GM12872 (cell line): ENCODE results near the gene NTMT1.

Experiments used
- TF ChIP-seq, protein P1 (sequence below): IDR thresholded peaks from 3 replicates; pipeline ENCODE4 v1.5.1; 2011; ENCODE audit warnings: low read depth, mild to moderate bottlenecking, low read length, moderate library complexity; ENCODE audit not compliant: insufficient read depth

The NTMT1 gene

DNA sequence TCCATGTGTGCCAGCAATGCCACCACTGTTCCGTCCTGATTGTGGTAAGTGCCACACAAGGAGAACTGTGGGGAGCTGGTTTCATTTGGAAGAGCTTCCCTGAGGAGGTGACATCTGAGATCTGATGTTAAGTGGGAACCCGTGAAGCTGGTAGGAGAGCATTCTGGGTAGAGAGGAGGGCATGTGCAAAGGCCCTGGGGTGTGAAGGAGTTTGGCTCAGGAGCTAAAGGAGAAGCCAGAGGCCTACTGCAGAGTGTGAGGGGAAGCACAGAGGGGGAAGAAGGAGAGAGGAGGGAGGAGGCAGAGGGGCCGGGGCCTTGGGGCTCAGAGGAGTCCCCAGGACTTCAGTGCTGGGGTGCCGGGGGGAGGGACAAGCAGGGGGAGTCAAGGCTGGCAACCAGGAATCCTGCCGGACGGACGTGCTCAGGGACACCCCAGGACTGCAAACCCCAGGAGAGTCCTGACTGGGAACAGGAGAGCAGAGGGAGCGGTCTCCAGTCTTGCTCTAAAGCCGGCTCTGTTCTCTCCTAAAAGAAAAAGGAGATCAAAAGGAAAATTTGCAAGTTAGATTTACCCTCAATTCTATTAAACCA lies 24.8 kb upstream of the NTMT1 start:
- TF ChIP-seq, protein P1, sequence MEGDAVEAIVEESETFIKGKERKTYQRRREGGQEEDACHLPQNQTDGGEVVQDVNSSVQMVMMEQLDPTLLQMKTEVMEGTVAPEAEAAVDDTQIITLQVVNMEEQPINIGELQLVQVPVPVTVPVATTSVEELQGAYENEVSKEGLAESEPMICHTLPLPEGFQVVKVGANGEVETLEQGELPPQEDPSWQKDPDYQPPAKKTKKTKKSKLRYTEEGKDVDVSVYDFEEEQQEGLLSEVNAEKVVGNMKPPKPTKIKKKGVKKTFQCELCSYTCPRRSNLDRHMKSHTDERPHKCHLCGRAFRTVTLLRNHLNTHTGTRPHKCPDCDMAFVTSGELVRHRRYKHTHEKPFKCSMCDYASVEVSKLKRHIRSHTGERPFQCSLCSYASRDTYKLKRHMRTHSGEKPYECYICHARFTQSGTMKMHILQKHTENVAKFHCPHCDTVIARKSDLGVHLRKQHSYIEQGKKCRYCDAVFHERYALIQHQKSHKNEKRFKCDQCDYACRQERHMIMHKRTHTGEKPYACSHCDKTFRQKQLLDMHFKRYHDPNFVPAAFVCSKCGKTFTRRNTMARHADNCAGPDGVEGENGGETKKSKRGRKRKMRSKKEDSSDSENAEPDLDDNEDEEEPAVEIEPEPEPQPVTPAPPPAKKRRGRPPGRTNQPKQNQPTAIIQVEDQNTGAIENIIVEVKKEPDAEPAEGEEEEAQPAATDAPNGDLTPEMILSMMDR: no peak

DNA sequence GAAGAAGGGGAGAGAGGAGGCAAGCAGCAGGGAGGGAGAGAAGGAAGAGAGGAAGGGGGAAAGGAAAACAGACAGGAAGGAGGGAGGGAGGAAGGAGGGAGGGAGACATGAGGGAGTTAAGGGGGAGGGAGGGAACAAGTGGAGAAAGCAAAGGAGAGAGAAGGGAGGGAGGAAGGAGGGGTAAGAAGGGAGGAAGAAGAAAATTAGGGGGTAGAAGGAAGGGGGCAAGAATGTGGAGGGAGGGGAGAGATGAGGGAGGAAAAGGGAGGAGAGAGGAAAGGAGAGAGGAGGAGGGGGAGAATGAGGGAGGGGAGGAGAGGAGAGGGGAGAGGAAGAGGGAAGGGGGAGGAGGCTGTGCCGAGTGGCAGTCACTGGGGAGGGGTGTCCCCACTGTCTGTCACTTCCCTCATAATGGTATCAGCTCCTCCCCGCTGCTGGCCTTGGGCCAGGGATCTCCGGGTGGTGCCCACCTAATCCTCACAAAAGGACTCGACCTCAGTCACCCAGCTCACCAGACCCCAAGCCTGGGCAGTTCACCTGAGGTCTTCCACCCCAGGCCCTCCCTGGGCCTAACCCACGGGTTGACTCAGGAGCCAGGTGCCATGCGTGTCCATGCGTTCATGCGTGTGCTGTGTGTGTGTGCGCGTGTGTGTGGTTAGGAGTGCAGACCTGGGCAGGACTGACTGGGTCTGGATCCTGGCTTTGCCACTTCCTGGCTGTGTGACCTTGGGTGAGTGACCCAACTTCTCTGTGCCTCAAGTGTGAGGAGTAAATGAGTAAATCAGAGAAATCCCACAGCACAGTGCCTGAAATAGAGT lies 23.2 kb upstream of the NTMT1 start:
- TF ChIP-seq, protein P1: no peak

DNA sequence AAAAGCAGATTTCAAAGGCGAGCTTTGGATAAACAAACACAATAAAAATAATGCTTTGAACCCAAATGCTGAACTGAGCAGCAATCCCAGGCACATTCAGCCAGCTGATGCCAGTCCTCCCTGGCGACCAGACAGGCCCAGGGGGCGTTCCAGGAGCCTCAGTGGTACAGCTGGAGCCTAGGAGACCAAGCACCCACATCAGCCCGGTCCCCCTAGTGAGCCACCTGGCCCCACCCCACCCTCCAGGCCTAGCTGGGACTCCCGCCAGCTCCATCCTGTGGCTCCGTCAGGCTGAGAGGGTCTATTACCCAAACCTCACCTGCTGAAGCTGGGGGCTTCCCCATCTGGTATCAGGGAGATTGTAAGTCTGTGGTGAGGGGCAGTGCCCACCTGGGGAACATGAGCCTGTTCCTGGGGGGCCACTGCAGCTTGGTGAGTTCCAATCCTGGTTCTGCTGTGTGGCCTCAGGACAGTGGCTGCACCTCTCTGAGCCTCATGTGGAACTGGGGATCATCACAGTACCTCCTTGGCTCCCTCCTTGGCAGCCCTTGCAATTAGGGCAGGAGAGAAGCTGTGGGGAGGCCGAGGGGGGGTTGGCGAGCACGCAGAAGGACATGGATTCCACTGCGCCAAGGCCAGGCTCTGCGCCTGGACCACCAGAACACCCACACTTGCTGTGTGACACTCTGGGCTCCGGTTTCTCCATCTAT lies 21.8 kb upstream of the NTMT1 start:
- TF ChIP-seq, protein P1: no peak

DNA sequence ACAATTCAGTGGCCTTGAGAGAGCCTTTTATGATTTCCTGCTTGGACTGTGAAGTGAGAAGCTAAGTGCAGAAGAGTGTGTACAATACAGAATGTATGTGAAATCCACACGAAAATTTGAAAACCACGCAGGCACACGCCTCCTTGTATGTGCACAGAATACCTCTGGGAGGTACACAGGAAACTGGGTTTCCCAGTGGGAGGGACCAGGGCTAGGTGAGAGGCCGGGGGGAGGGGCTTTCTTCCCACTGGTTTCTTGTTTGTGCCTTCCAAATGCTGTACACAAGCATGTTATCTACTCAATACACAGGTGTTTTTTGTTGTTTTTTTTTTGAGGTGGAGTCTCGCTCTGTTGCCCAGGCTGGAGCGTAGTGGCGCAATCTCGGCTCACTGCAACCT lies 21.2 kb upstream of the NTMT1 start:
- TF ChIP-seq, protein P1: no peak

DNA sequence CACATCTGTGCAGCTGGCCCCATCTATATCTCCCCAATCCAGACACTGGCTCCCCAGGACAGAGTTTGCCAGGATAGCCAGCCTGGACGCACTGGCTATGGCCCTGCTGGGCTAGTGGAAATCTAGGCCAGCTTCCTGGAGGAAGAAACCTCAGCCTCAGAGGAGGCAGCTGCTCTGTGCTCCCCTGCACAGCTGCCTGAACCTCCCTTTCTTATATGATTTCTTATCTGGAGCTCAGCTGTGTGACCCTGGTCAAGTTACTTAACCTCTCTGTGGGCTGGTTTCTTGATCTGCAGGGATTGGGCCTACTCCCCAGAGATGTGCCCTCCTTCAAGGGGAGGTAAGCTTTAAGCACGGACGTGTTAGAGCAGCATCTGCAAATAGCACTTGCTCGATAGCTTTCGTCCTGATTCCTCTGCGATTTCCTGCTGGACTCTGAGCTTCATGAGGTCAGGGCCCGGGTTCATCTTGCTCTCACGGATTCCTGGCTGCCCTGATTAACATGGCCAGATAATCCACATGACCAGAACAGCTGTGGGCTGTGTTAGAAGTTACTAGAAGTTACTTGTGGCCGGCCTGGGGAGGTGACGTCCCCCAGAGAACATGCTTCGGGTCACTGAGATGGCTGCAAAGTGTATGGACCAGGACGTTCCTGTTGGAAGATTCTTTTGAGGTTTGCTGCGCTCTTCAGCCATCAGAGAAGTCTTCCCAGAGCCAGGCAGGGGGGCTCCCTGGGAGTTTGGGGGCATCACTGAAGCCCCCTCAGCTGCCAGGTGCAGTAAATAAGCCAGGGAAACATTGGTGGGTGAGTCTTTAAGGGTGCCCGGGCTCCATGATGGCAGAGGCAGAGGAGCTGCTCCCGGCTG lies 19.6 kb upstream of the NTMT1 start:
- TF ChIP-seq, protein P1: no peak

DNA sequence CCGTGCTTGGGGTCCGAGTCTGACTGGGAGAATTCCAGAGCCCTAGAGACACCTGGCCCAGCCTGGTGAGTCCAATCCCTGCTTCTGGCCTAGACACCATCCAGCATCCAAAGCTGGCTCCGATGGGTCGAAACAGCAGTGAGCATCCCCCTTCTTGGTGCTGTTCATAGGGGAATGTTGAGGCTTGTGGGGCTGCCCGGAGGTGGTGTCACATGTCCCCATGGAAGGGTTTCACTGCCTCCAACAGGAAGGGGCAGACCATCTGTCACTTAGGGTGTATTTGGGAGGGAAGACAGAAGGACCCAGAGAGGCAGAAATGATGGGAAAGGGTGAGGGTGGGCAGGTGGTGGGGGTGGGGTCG lies 19.0 kb upstream of the NTMT1 start:
- TF ChIP-seq, protein P1: no peak
